NT2/D1 (cell line): Measurements from ENCODE around the gene PKN2.

Experiments used
- DNase-seq: peaks from one replicate; pipeline ENCODE4 v3.0.0-alpha.2; 2011; ENCODE audit warnings: low read depth, low spot score
- H3K27me3 ChIP-seq: 2 replicates; pipeline ENCODE4 v1.6.0; 2011; ENCODE audit warnings: mild to moderate bottlenecking; ENCODE audit not compliant: insufficient read length, insufficient read depth
- H3K36me3 ChIP-seq: 2 replicates; pipeline ENCODE4 v1.6.1; 2011; ENCODE audit warnings: mild to moderate bottlenecking, low read length, mixed read lengths; ENCODE audit not compliant: insufficient read depth, insufficient read length
- H3K4me1 ChIP-seq: 2 replicates; pipeline ENCODE4 v1.5.1; 2011; ENCODE audit not compliant: insufficient read depth, insufficient read length
- H3K4me3 ChIP-seq: 2 replicates; pipeline ENCODE4 v1.5.1; 2011; ENCODE audit warnings: low read depth; ENCODE audit not compliant: insufficient read length
- H3K9ac ChIP-seq: 2 replicates; pipeline ENCODE4 v1.6.0; 2011; ENCODE audit warnings: low read depth; ENCODE audit not compliant: insufficient read length
- H3K9me3 ChIP-seq: 2 replicates; pipeline ENCODE4 v1.5.1; 2011; ENCODE audit warnings: mild to moderate bottlenecking, low read length; ENCODE audit not compliant: insufficient read depth
- SUZ12 ChIP-seq: IDR thresholded peaks from 2 replicates; pipeline ENCODE4 v1.6.1; 2011; ENCODE audit not compliant: insufficient read length, insufficient read depth; ENCODE audit errors: extremely low read depth
- YY1 ChIP-seq: IDR thresholded peaks from 2 replicates; pipeline ENCODE4 v1.6.1; 2011; ENCODE audit not compliant: insufficient read length, insufficient read depth
- ZNF274 ChIP-seq: IDR thresholded peaks from 2 replicates; pipeline ENCODE4 v1.6.1; 2011; ENCODE audit warnings: mild to moderate bottlenecking, low read depth, low read length

PKN2 gene

GRCh38 chr1:88683541-88684481, at the start of gene PKN2:
Gene PKN2, plus strand, starts transcription at chr1:88684273. Its CDS starts 308 bp downstream, at chr1:88684581.
- H3K27me3 ChIP-seq: no peaks in the 10 kb centered on the region
- no peaks in the 10 kb centered on the region for H3K9me3 ChIP-seq
- H3K4me1 ChIP-seq: no peaks in the 10 kb centered on the region
- H3K4me3 ChIP-seq: peak within 1 kb of the TSS; percentile 92
- H3K9ac ChIP-seq: peak within 1 kb of the TSS; percentile 95
- peaks cover 4% of the 10 kb centered on the region for H3K36me3 ChIP-seq
- TF ChIP-seq YY1: peak; percentile 33
- no peak for TF ChIP-seq SUZ12
- TF ChIP-seq ZNF274: no peak
- DNase-seq: peak; percentile 99

DNA sequence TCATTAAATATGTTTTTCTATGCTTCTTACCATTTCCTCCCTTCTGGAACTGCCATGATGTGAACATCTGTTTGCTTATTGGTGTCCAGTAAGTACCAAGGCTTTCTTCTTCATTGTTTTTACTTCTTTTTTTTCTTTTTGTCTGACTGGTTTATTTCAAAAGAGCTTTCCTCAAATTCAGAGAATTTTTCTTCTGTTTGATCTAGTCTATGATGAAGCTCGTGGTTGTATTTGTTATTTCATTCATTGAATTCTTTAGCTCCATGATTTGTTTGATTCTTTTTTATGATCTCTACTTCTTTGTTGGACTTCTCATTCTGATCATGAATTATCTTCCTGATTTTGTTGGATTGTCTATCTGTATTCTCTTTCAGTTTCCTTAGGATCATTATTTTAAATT, 49.5 kb upstream of the PKN2 start:
- TF ChIP-seq ZNF274 (no peak), YY1 (no peak), SUZ12 (no peak)
- H3K4me3 ChIP-seq: no peak overlapping the region
- H3K36me3 ChIP-seq: no peaks in the 10 kb centered on the region
- no peak overlapping the region for H3K9ac ChIP-seq
- no peaks in the 10 kb centered on the region for H3K4me1 ChIP-seq
- DNase-seq: no peak
- no peaks in the 10 kb centered on the region for H3K27me3 ChIP-seq
- H3K9me3 ChIP-seq: no peaks in the 10 kb centered on the region; the same call in 1 of the 2 replicates

- Histone ChIP-seq H3K4me3 (no peak overlapping the region), H3K27me3 (no peaks in the 10 kb centered on the region), H3K9ac (no peak overlapping the region), H3K4me1 (no peaks in the 10 kb centered on the region), H3K36me3 (no peaks in the 10 kb centered on the region), H3K9me3 (no peaks in the 10 kb centered on the region)
- no peak for DNase-seq
- TF ChIP-seq ZNF274 (no peak), SUZ12 (no peak), YY1 (no peak)
Measured at GRCh38 chr1:88640060-88640459, 44.0 kb upstream of the PKN2 start.

- Histone ChIP-seq H3K27me3 (no peaks in the 10 kb centered on the region), H3K9me3 (no peaks in the 10 kb centered on the region), H3K4me3 (no peak overlapping the region), H3K9ac (no peak overlapping the region), H3K4me1 (no peaks in the 10 kb centered on the region), H3K36me3 (no peaks in the 10 kb centered on the region)
- no peak for TF ChIP-seq SUZ12
- no peak for TF ChIP-seq YY1
- TF ChIP-seq ZNF274: no peak
- no peak for DNase-seq
Measured at GRCh38 chr1:88645886-88646285, 38.2 kb upstream of the PKN2 start.

DNA sequence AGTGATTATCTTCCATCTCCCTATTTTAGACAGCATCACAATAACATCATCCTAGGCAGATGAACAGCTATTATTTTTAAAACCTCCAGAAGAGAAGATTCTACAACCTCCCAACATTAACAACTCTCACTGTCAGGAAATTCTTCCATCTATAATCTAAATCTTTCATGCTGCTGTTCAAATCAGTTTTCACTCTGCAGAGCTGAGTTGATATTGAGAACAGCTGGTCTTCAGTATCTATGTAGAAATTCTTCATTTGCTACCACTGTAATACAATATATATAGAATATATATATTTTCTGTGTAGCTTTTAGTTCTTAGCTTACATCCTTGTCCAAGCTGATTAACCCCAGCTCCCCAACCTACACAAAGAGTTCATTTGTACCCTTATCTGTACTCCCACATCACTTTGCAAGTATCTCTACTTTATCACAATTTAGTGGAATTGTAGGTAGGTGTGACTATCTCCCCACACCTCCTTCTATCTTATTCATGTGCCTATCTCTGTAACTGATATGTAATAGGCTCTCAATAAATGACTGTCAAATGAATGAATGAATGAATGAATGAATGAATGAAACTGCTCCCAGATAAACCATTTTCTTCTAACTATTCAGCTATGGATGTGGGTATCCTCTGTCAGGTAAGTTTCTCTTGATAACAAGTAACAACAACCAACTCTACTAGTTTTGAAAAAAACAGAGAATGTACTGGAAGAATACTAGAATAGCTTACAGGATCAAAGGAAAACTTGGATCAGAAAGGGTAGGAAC, 37.4 kb upstream of the PKN2 start:
- Histone ChIP-seq H3K27me3 (no peaks in the 10 kb centered on the region), H3K9me3 (no peaks in the 10 kb centered on the region), H3K36me3 (no peaks in the 10 kb centered on the region), H3K9ac (no peak overlapping the region), H3K4me3 (no peak overlapping the region), H3K4me1 (no peaks in the 10 kb centered on the region)
- TF ChIP-seq YY1 (no peak), SUZ12 (no peak), ZNF274 (no peak)
- DNase-seq: no peak

DNA sequence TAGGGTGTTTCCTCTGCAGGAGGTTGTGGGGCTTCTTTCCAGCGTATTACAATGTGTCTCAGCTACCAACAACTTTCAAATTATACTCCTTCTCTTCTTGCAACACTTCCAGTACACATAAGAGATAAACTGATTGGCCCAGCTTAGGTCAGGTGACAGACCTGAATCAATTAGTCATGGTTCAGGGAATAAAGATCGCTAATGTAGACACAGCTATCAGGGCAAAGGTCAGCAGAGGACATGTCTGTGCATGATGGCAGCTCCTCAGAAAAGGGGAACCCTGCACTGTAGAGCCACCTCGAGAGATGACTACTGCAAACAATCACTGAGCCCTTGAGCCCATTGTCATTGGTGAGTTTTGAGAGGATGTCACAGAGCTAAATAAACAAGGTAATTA, 36.8 kb upstream of the PKN2 start:
- Histone ChIP-seq H3K4me1 (no peaks in the 10 kb centered on the region), H3K36me3 (no peaks in the 10 kb centered on the region), H3K27me3 (no peaks in the 10 kb centered on the region), H3K4me3 (no peak overlapping the region), H3K9me3 (no peaks in the 10 kb centered on the region), H3K9ac (no peak overlapping the region)
- no peak for DNase-seq
- TF ChIP-seq SUZ12 (no peak), ZNF274 (no peak), YY1 (no peak)

- no peaks in the 10 kb centered on the region for H3K27me3 ChIP-seq
- no peak overlapping the region for H3K4me3 ChIP-seq
- H3K9me3 ChIP-seq: no peaks in the 10 kb centered on the region
- H3K4me1 ChIP-seq: no peaks in the 10 kb centered on the region
- H3K36me3 ChIP-seq: no peaks in the 10 kb centered on the region
- no peak for TF ChIP-seq YY1
- no peak for TF ChIP-seq SUZ12
- TF ChIP-seq ZNF274: no peak
- no peak overlapping the region for H3K9ac ChIP-seq
- DNase-seq: no peak
Measured at GRCh38 chr1:88647749-88648415, 36.2 kb upstream of the PKN2 start.
